A204.1 (cell line): ENCODE data around the gene JKAMP.
A peak's percentile ranks its signal among the peaks of the same experiment; 100 is the strongest.
"Not testable (repeated sequence)": the region's sequence is repeated elsewhere in the genome, so short reads cannot be mapped to it uniquely, and the experiment has no call there.

Experiments used
- FAIRE-seq: peaks from 2 replicates; lab custom pipeline; 2012; peaks lifted over from hg19 to GRCh38; lab: Jason Lieb, UNC

The JKAMP gene, protein sequence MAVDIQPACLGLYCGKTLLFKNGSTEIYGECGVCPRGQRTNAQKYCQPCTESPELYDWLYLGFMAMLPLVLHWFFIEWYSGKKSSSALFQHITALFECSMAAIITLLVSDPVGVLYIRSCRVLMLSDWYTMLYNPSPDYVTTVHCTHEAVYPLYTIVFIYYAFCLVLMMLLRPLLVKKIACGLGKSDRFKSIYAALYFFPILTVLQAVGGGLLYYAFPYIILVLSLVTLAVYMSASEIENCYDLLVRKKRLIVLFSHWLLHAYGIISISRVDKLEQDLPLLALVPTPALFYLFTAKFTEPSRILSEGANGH

DNA sequence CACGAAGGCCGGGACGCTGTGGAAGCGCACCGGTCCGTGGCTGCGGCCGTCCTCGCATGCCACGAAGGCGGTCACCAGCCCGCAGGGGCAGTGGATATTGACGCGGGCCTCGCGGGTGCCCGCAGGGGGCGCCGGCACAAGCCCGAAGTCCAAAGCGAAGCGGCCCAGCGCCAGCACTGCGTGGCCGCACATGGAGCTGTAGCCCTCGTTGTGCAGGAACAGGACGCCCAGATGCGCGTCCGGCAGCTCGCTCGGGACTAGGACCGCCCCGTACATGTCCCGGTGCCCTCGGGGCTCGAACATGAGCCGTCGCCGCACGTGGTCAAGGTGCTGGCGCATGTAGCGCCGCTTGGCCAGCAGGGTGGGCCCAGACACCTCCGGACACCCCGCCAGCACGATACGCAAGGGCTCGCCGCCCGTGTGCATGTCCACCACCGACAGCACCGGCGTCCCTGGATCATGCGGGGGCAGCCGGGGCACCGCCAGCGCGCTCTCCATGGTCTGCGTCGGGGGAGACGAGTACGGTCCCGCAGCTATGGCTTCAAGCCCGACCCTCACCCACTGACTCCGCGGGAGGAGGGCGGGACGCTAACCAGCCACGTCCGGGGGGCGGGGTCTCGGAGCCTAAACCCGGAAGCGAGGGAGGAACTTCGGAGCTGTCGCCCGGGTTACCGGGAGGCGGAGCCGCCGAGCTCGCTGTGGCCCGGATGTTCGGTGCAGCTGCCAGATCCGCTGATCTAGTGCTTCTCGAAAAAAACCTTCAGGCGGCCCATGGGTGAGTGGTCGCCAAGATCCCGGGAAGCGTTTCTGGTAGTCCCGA, at the start of gene JKAMP, which contains the start of gene L3HYPDH:
TSS of gene JKAMP (plus strand) at position 699 of the 820 bp plus-strand sequence. CDS start at position 772, 73 bp downstream.
TSS of gene L3HYPDH (minus strand) at position 590 of the 820 bp plus-strand sequence. CDS start at position 498, 92 bp downstream.
- peak; percentile 47 for FAIRE-seq

DNA sequence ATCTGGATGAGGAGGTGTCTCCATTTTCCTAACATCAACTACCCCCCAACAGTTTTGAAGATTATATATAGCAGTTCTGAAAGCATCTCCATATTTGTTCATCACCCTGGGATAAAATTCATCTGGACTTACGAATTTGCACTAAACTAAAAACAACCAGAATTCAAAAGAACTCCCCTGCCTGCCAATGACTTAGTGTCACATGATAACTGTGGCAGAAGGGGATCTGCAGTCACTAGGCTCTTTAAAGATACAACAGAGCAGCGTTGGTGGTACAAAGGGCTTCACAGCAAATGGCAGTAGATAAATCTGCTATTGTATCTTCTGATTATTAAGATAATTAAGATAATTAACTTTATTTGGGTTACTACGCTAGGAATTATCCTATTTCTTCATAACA, 49.2 kb upstream of the JKAMP start:
- FAIRE-seq = no peak

DNA sequence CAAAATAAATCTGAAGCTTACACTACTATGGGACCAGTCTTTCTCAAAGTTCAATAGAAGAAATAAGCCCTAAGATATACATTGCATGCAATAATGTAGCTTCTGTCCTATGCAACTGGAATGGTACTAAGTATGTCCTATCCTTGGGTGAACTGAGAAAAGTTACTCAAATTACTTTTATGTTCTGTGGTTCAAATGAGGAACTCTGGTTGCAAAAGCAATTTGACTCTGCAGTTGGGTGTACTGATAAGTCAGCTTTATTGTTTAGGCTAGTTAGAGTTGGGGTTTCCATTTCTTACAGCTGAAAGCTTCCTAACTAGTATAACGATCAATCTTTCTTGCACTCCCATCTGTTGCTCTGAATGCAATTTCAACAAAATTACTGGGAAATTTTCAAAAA, 48.3 kb upstream of the JKAMP start:
- no peak for FAIRE-seq

DNA sequence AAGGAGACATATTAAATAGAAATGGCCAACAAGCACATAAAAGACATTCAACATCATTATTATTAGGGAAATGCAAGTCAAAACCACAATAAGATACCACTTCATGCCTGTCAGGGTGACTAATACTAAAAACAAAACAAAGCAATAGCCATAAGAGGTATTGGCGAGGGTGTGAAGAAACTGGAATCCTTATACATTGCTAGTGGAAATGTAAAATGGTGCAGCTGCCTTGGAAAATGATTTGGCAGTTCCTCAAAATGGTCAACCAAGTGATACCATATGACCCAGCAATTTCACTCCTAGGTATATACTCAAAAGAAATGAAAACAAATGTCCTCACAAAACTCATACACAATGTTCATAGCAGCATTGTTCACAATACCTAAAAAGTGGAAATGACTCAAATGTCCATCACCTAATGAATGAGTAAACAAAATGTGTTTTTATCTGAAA, 46.1 kb upstream of the JKAMP start:
- FAIRE-seq = no peak

DNA sequence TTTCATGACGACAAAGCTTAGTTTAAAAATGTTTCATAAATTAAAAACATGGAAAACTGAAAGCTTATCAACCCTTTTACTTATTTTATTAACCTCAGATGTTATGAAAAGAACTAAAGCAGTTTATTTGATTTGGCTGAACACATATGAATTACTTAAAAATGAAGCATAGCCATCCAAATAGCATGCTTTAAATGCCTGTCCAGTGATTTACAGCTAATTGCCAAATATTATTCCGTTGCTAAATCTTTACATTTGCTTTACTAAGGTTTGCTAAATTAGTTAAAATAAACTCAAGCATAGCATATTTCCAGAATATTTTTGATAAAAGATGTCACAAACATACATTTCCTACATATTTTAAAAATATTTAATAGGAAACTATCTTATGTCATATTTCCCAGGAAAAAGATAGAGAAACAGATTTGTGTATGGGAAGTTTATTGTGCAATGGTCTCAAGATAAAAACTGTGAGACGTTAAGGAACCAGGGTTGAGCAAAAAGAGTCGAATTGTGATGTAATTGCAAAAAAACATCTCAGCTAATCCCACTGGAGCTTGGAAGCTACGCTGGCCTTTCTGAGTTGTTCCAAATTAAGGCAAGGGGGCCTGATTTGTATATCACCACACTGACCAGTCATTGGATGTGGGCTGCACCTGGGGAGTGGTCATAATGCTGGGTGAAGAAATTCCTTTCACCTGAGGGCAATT, 44.9 kb upstream of the JKAMP start:
- FAIRE-seq = no peak

DNA sequence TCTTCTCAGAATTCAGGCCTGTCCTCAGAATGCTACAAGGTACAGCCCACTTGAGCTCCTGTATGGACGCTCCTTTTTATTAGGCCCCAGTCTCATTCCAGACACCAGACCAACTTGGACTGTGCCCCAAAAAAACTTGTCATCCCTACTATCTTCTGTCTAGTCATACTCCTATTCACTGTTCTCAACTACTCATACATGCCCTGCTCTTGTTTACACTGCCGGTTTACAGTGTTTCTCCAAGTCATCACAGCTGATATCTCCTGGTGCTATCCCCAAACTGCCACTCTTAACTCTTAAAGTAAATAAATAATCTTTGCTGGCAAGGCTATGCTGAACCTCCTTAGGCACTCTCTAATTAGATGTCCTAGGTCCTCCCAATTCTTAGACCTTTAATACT, 35.6 kb upstream of the JKAMP start:
- FAIRE-seq = not testable (repeated sequence)

DNA sequence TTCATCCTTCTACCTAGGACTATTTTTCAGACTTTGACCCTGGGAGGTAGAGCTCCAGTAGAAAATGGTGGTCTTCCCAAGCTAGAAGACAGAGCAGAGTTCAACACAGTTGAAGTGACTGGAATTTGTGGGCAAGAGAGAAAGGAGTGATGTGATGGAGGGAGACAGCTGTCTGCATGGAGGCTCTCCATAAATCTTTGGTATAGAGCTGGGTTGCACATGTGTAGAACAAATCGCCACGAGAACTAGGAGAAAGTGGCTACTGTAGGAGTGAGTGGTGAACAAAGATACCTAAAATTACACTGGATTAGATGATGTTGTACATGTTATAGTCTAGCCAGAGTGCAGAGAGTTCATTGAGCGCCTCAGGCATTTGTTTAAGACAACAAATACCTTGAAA, 33.6 kb upstream of the JKAMP start:
- no peak for FAIRE-seq

DNA sequence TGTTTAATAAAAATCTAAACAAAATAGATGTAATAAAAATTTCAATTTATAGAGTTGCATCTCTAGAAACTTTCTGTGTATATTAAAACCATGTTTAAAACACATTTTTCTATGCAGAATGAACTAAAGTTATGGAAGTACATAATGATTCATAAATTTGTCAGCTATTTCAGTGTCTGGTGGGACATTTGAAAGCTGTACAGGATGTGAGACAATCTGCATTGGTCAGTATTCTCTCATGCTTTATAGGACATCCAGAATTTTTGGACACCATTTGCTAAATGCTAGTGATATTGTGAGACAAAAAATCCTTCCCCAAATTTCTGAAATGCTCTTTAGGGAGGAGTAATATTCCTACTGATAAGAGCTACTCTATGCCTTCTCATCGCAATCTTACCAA, 32.5 kb upstream of the JKAMP start:
- FAIRE-seq = no peak

DNA sequence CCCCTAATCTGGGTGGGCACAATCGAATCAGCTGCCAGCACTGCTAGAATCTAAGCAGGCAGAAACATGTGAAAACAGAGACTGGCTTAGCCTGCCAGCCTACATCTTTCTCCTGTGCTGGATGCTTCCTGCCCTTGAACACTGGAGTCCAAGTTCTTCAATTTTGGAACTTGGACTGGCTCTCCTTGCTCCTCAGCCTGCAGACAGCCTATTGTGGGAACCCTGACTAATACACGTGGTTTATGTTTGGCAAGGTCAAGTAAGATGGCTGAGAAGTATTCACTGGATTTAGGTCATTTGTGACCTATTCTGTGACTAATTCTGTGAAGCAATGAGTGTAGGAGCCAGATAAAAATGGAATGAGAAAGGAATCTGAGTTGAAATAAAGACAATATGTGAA, 30.2 kb upstream of the JKAMP start:
- no peak for FAIRE-seq

DNA sequence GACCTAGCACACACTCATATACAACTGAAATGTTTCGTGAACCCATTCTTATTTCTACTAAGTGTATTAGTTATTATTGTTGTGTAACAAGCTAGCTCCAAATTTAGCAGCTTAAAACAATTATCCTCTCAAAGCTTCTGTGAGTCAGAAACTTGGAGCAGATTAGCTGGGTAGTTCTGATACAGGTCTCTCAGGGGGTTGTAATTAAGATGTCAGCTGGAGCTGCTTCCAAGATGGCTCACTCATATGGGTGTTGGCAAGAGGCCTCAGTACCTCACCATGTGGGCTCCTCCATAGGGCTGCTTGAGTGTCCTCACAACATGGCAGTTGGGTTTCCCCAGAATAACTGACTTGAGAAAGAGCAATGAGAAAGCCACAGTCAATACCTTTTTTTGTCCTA, 28.9 kb upstream of the JKAMP start:
- FAIRE-seq = no peak

DNA sequence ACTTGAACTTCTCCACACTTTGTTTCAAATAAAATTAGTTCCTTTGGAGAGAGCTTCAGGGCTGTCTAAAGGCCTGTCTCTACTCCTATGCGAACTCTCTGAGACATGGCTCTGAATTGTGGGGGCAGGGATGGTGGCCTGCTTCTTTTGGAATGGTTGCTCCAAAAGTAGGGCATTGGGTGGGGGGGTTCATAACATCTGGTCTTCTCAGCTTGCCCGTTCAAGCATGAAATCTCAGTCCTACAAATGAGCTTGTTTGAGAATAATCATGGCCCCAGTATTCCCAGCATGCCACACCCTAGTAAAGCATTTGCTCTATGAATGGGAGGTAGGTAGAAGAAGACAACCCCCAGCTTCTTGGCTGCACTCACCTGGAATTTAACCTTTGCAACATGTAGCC, 25.8 kb upstream of the JKAMP start:
- no peak for FAIRE-seq

DNA sequence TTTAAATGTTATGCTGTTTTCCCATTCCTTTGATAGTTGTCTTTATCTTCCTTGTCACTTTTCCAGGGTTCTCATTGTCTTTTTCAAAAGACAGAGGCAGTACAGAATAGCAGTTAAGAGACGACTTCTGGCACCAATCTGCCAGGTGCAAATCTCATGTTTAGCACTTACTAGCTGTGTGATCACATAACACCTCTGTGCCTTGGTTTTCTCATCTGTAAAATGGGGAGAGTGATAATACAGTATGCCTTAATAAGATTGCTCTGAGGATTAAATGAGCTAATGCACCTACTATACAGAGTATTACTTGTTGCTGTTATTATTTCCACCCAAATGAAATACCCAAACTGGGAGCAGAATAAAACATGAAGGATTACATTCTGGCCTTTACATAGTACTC, 23.9 kb upstream of the JKAMP start:
- no peak for FAIRE-seq

DNA sequence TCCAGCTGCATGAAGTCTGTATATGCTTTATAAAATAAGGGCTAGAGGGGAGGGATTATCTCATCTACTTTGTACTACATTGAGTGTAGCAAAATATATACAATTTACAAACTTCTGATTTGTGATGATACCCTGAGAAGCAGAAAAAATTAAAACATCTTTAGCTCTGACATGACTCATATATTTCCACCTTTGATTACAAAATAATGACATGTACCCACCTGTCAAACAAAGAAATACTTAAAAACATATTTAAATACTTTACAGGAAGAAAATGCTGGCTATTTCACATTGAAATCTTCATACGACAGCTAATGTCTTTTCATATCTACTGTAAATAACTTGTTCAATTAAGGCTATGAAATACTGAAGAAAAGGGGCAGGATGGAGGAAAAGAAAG, 22.4 kb upstream of the JKAMP start:
- FAIRE-seq = no peak

DNA sequence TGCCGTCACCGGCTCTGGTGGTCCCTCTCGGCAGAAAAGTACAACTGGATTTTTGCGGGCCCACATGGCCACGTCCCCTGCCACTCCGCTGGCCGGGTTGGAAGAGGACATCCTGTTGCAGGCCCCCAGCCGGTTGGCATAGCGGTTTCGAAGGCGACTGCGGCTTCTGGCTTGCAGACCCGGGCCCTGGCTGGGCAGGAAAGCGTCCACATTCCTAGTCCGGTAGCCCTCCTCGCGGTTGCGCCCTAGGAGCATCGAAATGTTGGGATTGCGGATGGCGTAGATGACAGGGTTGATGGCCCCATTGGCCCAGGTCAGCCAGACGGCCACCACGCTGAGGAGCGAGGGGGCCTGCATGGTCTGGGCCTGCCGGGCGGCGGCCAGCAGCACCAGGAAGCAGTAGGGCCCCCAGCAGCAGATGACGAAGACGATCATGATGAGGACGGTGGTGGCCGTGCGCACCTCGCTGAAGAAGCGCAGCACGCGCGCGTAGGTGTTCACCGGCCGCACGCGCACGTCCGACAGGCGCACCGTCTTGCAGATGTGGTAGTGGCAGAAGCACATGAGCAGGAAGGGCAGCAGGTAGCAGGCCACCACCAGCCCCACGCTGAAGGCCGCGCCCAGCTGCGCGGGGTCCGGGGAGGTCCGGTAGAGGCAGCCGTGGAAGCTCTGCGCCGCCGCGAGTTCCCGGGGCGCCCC, 20.4 kb upstream of the JKAMP start:
- FAIRE-seq = no peak

DNA sequence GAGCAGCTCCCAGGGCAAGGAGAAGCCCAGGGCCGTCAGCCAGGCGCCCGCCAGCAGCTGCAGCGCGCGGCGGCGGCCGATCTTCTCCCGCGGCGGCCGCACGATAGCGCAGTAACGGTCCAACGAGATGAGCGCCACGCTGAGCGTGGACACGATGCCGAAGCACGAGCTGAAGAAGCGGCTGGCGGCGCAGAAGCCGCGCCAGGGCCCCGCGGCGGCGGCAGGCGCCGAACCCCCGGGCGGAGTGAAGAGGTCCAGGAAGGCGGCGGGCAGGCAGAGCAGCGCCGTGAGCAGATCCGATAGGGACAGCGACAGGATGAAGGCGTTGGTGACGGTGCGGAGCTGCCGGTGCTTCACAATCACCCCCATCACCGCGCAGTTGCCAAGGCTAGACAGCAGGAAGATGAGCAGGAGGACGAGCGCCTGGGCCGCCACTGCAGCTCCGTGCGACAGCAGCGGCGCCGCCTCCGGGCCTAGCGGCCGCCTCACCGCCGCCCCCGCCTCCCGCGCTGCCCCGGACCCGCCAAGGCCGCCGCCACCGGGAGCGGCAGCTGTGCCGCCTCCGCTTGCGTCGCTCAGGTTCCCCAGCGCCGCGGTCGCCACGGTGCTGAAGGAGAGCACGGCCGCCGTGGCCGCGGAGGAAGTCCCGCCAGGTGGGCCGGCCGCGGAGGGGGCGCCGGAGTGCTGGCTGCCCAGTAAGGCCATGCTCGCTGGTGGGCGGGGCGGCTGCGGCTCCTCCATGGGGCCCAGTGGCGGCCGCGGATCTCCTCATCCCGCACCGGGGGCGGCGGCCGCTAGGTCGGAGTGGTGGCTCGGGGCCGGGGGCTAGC, 19.6 kb upstream of the JKAMP start:
- no peak for FAIRE-seq

DNA sequence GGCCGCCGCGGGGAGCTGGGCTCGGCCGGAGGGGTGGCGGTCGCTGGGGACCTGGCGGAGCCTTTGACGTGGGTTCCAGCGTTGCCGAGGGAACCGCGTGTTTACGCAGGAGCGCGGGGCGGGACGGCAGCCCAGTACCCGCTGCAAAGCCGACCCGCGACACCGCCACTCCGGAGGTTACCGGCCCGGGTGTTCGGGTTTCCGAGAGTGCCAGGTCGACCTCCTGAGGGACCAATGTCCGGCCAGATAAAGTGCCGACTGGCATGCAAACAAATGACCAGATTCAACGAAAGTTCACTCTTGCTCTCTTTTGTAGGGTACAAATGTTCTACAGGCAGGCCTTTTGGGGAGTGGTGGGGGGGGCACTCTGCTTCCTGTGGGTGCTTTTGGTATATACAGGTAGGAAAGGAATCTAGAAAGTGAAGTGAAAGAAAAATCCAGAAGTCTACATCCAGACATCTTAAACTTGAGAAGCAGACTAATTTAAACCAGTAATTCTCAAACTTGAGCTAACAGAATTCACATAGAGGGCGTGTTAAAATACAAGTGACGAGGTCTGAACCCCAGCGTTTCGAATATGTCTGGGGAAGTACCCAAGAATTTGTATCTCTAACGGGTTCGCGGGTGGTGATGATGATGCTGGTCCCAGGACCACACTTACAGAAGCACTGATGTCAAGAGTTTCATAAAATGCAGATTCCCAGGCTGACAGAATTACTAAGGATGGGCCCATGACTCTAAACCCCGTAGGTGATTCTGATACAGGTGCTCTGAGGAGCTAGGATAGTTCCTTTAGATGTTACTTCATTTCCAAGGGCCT, 18.8 kb upstream of the JKAMP start, which contains the start of gene GPR135:
TSS of gene GPR135 (minus strand) at position 65 of the 820 bp plus-strand sequence. CDS start 154 bp downstream, outside the sequence.
- FAIRE-seq = no peak

DNA sequence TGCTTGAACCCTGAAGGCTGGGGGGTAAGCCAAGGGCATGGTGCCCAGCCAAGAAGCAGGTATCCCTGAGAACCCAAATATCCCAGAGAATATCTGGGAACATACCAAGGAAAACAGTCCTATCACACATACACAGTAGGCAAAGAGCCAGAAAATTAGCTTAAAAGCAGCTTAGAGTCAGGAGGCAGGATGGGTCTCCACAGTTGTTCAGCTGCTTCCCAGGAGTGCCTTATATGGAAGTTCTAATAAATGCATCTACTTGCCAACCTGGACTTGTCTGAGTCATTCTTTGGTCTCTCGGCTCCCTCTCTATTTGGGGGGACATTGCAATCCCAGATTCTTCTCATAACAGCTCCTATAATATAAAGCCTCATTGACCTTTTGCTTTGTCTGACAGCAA, 10.1 kb upstream of the JKAMP start:
- FAIRE-seq = no peak

DNA sequence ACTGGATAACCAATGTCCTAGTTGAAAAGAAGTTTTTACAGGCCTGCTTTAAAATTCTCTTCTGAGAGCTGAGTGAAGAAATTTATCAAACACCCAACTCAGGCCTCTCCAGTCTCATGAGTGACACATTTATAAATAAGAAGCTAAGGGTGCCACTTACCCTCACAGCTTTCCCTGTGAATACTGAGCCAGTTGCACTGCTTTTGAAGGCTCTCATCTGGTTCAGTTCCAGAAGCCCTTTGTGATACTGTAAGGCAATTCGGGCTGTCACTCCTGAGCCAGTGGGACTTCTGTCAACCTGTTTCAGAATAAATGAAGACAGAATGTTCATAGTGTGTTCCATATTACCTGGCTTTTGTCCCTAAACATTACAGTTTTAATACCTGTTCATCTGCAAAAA, 8.6 kb upstream of the JKAMP start:
- no peak for FAIRE-seq

DNA sequence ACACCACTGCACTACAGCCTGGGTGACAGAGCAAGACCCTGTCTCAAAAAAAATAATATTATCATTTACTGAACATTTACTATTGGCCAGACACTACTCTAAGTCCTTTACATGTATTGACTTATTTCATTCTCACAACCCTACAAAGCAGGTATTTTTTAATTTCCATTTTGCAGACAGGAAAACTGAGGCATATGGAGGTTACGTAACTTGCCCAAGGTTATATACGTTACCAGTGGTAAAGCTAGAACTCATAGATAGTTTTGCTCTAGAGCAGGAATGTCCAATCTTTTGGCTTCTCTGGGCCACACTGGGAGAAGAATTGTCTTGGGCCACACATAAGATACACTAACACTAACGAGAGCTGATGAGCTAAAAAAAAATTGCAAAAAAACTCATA, 5.8 kb upstream of the JKAMP start:
- no peak for FAIRE-seq

DNA sequence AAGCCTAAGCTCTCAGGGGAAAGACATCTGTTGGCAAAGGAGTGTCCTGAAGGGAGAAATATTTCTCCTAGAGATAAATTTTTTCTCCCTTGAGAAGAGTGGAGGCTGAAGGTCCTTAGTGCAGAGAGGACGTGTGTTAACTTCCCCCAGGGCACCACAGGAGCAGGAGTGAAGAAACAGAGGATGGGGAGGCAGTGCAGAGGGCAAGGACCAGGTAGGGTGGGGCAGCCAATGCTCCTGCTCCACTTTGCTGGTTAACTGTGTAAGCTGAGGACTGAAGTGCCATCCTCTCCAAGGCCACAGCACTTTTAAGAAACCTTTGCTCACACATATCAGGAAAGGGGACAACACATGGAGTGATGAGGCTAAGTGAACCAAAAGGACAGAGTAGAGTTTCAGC, 4.2 kb upstream of the JKAMP start:
- FAIRE-seq = no peak
